Fibroblast of peridontal ligament (primary cell): ENCODE results near the gene LENG8.
"Not testable (repeated sequence)": the region's sequence is repeated elsewhere in the genome, so short reads cannot be mapped to it uniquely, and the experiment has no call there.

ENCODE experiments used
- DNase-seq: peaks from one replicate; pipeline ENCODE4 v3.0.0-alpha.2; 2010; ENCODE audit errors: extremely low read depth

Gene LENG8

DNA sequence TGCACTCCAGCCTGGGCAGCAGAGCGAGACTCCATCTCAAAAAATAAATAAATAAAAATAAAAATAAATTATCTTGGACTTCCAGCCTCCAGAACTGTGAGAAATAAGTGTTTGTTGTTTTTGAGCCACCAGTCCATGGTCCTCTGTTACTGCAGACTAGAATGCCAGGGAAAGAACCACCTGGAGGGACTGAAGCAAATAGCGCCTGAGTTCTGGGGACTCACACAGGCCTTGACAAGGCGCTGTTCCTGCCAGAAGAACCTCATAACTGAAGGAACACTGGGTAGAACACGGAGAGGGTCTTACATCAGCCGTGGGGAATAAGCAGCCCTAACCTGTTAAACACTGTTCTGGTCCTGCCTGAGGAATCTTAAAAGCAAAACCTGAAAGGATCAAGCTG, 8.4 kb upstream of the LENG8 start:
- no peak for DNase-seq

DNA sequence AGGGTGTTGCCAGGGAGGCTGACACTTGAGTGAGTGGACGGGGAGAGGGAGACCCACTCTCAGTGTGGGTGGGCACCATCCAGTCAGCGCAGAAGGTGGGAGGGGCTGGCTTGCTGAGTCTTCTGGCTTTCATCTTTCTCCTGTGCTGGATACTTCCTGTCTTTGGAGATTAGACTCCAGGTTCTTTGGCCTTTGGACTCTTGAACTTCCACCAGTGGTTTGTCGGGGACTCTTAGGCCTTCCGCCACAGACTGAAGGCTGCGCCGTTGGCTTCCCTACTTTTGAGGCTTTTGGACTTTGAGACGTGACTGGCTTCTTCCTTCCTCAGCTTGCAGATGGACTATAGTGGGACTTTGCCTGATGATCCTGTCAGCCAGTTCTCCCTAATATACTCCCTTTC, 4.3 kb upstream of the LENG8 start:
- no peak for DNase-seq

DNA sequence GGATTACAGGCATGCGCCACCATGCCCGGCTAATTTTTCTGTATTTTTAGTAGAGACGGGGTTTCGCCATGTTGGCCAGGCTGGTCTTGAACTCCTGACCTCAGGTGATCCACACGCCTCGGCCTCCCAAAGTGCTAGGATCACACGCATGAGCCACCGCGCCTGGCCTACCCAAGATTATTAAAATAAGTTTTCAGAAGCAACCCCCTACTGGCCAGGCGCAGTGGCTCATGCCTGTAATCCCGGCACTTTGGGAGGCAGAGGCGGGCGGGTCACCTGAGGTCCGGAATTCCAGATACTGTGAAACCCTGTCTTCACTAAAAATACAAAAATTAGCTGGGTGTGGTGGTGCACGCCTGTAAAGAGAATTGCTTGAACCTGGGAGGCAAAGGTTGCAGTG, 2.6 kb upstream of the LENG8 start:
- not testable (repeated sequence) for DNase-seq

DNA sequence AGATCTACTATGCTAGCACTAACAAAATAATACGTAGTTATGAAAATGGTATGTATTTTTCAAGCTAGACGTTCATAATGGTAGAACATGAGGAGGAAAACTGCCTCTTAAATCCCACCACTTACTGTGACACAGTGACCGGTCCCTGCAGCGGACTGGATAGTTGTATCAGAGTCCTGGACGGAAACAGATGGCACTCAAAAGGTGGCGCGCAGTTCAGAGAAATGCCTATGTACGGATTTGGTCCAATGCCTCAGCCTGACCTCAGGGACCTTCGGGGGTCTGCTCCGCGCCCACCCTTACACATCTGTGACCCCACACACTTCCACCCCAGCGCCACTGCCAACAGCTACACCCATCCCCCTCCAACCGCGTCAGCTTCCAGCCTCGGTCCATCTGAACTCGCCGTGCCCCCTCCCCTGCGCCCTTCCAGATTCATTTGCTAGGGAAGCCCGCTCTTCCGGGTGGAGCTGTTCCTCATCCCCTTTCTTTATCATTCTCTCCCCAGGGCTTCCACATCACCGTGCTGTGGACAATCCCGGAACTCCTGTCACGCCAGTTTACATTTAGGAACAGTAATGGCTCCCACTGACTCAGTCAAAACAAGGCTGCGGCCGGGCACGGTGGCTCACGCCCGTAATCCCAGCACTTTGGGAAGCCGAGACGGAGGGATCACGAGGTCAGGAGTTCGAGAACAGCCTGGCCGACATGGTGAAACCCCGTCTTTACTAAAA, 792 bp upstream of the LENG8 start:
- DNase-seq, result peak; percentile 62

DNA sequence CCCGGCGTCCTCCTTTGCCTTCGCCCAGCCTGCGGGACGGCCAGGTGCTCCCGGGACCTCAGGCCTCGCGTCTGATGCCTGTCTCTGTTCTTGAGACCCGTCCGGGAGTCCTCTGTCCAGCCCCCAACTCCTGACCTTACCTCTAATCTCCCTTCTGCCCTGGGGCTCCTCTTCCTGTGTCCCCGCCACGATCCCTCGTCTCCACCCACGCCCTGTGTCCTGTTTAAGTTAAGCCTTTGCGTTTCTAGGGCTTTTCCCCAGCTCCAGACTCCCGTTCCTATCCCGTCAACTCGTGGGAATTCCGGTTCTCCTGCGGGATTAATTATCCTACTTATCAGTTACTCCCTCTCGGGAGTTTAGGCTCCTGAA, 686 bp downstream of the LENG8 start:
- peak; percentile 29 for DNase-seq

DNA sequence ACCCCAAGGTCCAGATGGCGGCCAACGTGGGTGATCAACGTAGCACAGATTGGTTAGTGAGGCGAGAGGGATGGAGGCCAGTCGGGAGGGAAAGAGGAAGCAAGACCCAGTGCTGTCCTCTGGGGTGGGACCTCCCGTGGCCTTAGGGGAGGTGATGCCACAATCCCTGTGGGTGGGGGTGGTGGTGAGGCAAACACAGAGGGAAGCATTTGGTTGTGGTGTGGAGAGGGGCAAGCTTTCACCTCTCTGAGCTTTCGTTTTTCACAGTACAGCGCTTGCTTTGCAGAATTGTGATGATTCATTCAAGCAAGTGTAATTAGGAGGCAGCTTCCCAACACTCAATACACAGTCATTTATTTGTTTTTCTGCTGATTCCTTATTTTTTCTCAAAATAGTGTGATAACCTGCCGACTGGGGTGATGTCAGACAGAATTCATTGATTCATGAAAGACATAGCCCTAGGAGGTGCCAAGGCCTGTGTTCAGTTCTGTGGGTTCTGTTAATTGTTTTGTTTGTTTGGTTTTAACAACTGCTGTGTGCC, 2.4 kb downstream of the LENG8 start:
- DNase-seq, result peak; percentile 40

DNA sequence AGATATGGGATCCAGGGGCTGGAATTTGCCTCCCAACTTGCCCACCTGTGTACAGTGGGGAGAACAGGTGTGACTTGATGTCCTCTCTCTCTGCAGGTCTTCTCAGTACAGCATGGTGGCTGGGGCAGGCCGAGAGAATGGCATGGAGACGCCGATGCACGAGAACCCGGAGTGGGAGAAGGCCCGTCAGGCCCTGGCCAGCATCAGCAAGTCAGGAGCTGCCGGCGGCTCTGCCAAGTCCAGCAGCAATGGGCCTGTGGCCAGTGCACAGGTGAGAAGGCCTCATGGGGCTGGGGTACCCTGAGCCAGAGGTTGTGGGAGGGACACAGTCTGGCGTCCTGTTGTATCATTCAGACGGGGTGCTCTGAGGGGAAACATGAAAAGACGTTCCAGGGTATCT, 3.0 kb downstream of the LENG8 start:
- no peak for DNase-seq

DNA sequence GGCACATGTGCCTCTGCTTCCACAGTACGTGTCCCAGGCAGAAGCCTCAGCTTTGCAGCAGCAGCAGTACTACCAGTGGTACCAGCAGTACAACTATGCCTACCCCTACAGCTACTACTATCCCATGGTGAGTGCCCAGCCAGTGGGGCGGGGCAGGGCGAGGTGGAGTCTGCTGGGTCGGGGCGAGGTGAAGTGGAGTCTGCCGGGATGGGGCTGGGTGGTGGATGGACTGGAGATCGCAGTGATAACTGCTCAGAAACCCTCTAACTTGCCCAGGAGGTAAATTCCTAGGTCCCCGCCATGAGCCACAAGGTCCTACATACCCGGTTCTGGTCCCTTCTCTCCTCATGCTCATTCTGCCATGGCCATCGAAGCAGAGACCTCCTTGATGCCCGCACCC, 3.6 kb downstream of the LENG8 start:
- DNase-seq, result no peak

DNA sequence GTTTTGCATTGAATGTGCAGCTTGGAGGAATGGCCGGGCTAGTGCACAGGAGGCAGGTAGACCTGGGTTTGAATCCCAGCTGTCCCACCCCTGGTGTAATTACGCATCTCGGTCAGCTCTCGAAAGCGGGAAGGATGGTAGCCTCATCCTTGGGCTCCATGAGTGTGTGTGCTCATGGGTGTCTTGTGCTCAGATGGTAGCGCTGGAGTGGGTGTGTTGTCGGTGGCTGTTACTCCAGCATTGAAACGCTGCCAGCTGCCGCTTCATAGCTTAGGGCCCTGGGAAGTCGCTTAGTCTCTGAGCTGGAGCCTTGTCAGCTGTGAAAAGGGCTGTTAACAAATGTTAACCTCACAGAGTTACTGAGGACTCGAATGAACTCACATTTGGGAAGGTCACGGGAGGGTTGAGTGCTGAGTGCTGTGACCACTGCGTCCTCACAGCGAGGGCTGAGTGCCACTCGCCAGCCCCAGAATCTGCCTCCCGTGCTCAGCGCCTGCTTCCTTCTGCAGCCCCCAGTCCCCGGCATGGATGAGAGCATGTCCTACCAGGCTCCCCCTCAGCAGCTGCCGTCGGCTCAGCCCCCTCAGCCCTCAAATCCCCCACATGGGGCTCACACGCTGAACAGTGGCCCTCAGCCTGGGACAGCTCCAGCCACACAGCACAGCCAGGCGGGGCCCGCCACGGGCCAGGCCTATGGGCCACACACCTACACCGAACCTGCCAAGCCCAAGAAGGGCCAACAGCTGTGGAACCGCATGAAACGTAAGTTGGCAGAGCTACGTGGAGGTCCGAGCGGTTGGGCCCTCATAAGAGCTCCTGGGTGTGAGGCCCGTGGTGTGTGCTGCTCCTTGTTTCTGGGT, 5.2 kb downstream of the LENG8 start:
- no peak for DNase-seq

DNA sequence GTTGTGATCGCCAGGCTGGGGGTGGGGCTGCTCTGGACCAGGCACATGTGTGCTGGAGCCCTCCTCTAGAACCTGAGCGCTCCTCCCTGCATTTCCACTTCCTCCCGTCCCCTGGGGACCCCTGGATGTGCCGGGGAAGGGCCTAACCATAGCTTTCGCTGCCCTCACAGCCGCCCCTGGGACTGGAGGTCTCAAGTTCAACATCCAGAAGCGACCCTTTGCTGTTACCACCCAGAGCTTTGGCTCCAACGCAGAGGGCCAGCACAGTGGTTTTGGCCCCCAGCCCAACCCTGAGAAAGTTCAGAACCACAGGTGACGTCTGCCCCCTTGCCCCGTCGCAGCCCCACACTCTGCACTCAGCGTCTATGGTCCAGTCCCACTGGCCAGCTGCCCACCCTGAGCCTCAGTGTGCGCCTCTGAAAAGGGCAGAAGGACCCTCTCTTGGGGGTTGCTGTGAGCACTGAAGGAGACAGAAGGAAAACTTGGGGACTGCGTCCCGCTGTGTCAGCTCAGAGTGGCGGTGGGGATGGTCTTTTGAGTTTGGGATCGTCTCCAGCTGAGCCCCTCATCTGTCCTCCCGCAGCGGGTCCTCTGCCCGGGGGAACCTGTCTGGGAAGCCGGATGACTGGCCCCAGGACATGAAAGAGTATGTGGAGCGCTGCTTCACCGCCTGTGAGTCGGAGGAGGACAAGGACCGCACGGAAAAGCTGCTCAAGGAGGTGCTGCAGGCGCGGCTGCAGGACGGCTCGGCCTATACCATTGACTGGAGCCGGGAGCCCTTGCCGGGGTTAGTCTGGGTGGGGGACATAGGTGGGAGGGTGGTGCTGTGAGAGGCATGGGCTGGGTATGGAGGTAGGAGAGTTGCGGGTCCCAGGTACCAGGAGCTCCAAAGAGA, 6.0 kb downstream of the LENG8 start:
- DNase-seq, result no peak

DNA sequence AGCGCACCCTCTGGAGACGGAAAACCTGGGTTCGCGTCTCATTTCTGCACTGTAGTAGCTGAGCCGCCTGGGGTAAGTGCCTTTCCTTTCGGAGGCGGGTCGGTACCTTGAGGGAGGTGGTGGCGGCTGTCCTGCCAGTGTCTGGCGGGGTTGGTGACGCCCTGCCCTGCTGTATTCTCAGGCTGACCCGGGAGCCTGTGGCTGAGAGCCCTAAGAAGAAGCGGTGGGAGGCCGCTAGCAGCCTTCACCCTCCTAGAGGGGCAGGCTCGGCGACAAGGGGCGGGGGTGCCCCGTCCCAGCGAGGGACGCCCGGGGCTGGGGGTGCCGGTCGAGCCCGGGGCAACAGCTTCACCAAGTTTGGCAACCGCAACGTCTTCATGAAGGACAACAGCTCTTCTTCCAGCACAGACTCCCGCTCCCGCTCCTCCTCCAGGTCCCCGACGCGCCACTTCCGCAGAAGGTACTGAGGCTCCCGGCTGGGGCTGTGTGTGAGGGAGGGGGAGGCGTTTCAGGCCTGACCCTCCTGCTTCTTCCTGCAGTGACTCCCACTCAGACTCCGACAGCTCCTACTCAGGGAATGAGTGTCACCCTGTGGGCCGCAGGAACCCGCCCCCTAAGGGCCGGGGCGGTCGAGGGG, 6.9 kb downstream of the LENG8 start:
- no peak for DNase-seq

DNA sequence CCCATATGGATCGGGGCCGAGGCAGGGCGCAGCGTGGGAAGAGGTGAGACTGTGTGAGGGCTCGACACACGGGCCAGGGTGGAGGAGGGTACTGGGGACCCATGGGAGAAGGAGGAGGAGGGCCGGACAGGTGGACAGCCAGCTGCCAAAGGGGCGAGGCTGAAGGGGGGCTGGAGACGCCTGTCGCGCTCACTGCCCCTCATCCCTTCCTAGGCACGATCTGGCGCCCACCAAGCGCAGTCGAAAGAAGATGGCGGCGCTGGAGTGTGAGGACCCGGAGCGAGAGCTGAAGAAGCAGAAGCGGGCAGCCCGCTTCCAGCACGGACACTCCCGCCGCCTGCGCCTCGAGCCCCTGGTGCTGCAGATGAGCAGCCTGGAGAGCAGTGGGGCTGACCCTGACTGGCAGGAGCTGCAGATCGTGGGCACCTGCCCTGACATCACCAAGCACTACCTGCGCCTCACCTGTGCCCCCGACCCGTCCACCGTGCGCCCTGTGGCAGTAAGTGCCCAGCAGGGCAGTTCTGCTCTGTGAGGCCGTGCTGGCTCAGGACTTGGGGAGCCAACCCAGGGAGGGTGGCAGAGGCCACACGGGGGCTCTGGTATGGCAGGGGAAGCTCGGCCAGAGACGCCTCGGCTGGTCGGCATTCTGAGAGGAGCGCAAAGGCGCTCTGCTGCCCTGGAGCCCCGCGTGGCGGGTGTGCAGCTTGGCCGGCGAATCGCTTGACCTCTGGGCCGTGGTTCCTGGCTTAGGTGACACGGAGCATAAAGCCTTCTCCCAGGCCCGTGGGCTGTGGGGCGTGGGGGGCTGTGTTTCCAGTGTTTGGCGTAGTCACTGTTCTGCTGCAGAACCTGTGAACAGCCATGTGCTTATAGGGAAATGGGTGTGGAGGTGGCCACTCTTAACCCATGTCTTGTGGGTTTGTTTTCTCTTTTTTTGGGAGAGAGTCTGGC, 7.7 kb downstream of the LENG8 start:
- DNase-seq, result no peak

DNA sequence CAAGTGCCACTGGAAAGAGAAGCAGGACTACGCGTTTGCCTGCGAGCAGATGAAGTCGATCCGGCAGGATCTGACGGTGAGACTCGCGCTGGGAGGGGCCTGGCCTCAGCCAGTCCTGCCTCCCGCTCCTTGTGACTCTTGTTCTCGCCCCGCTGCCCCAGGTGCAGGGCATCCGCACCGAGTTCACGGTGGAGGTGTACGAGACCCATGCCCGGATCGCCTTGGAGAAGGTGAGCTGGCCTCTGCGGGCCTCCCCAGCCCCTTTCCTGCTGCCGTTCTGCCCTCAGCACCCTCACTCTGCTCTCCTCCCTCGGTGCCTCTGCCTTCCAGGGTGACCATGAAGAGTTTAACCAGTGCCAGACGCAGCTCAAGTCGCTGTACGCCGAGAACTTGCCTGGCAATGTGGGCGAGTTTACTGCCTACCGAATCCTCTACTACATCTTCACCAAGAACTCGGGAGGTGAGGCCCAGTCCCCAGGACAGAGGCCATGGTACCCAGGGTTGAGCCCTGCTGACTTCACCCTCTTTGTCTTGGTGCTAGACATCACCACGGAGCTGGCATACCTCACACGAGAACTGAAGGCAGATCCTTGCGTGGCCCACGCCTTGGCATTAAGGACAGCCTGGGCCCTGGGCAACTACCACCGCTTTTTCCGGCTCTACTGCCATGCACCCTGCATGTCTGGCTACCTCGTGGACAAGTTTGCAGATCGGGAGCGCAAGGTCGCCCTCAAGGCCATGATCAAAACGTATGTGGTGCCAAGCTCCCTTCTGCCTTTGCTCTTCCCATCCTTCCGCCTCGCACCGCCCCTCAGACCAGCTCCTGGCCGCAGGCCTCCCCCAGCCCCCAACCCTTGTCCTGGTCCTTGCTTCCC, 9.0 kb downstream of the LENG8 start:
- no peak for DNase-seq

DNA sequence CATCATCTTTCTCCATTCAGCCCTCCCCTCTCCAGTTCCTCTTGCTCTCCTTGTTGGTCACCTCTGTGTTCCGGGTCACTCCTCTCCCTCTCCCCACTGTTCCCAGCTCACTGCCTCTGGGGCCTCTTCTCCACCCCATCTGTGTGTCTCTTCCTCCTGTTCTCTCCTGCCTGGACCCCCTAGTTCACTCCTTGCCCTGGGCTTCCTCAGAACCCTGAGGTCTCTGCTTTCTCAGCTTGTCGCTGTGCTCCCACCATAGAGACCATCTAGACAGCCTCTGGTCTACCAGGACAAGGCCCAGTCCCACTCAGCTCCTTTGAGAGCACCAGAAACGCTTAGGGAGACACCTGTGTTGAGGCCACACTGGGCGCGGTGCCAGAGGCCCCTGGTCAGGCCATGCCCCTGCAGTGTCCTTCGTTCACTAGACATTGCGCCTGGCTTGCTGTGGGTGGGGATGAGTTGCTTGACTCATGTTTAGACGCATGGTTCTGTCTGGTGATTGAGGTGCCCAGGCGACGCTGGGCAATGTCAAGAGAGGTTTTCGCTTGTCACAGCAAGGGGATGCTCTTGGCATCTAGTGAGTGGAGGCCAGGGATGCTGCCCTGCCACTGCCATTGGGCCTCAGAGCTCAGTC, 9.8 kb downstream of the LENG8 start:
- no peak for DNase-seq

DNA sequence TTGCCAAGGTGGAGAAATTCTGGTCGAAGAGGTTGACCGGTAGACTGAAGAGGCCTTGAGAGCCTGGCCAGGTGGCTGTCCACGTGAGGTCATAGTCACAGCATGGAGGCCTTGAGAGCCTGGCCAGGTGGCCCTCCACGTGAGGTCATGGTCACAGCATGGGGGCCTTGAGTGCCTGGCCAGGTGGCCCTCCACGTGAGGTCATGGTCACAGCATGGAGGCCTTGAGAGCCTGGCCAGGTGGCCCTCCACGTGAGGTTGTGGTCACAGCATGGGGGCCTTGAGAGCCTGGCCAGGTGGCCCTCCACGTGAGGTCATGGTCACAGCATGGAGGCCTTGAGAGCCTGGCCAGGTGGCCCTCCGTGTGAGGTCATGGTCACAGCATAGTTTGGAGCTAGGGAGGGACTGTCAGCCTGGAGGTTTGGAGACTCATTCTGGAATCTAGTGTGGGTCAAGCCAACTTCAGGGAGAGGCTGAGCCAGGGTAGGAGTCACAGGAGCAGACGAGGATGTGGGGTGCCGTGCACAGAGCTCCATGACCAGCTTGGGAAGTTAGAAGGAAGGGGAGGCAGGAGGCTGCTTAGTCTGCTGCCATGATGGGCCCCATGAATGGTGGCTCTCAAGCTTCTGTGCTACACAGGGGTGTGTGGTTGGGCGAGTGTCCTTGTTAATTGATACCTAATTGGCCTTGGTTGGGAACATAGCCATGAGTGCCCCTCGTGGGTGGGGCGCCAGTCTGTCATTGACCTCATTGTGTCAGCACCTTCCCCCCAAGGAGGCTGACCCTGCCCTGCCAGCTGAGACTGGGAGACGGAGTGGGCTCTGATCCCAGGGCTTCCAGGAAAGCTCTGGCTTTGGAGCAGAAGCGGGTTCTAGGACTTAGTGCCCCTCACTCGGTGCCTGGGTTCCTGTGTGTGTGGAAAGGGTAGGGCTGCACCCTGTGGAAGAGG, 10.6 kb downstream of the LENG8 start:
- DNase-seq, result no peak

DNA sequence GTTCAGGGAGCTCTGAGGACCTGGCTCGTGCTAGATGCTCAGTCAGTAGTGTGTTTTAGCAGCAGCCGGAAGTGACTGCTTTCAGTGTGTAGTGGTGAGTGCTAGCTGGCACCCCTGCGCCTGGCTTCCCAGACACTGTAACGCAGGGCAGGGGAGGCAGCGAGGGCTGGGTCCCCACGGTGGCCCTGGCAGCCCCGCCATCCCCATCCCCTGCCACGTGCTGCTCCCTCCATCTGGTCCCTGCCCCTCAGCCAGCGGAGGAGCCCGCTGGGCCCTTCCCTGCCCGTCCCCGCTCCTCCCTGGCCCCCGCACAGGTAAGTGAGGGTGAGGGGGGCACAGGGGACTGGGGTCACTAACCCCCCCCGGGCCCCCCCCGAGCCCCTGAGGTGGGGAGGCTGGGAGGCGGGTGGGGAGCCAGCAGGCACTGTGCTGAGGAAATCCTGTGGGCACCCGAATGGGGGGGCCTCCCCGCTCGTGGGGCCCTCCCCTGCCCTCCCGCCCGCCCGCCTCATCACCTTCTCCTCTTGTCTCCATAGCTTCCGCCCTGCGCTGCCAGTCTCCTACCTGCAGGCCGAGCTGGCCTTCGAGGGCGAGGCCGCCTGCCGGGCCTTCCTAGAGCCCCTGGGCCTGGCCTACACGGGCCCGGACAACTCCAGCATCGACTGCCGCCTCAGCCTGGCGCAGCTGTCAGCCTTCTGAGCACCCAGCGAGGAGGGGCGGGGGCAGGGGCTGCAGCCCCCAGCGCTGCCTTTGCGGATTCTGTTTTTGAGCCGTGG, 11.4 kb downstream of the LENG8 start:
- DNase-seq, result no peak

DNA sequence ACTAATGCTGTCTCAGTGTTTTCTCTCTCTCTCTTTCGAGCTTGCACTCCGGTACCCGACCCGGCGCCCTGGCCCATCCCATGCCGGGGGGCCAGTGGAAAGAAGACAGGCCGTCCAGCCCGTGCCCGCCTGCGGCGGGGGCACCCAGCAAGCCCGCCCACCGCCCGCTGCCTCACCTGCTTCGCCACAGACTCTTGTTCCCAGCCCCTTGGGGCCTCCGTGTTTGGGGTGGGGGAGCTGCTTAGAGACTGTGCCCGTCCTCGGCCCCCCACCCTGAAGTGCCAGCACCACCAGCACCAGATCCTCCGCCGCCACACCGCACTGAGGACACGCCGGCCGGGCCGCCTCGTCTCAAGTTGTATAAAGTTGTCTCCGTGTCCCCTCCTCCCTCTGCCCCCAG, 12.2 kb downstream of the LENG8 start:
- no peak for DNase-seq
